Keratinocyte (primary cell): Measurements from ENCODE around the gene YPEL1. TPM values are rescaled to one million over a fixed set of nuclear protein-coding genes. Genes with fewer than 3 reads are reported as not detected.

Experiments used
- DNase-seq: peaks from one replicate; pipeline ENCODE4 v3.0.0-alpha.2; 2011; ENCODE audit warnings: low read depth, missing footprints, low spot score
- FAIRE-seq: peaks from 2 replicates; lab custom pipeline; 2011; peaks lifted over from hg19 to GRCh38; lab: Jason Lieb, UNC
- H2AFZ ChIP-seq: 2 replicates; pipeline ENCODE4 v1.6.0; 2012; ENCODE audit warnings: low read length, control low read depth, inconsistent platforms; ENCODE audit not compliant: control insufficient read depth
- H3K27ac ChIP-seq: 2 replicates; pipeline ENCODE4 v1.5.1; 2011; ENCODE audit warnings: low read length; ENCODE audit not compliant: control insufficient read depth, insufficient read depth
- H3K27me3 ChIP-seq: 3 replicates; pipeline ENCODE4 v1.6.0; 2011; ENCODE audit warnings: low read length; ENCODE audit not compliant: control insufficient read depth, insufficient read depth; ENCODE audit errors: extremely low read depth
- H3K36me3 ChIP-seq, 2 experiments: 2 replicates in 1 of 2; 3 replicates in 1 of 2; pipeline ENCODE4 v1.5.1; 2011; ENCODE audit warnings: low read length in 2 of 2, mild to moderate bottlenecking in 1 of 2; ENCODE audit not compliant: control insufficient read depth in 2 of 2, insufficient read depth in 2 of 2; ENCODE audit errors: extremely low read depth in 1 of 2
- H3K4me1 ChIP-seq: 3 replicates; pipeline ENCODE4 v1.5.1; 2011; ENCODE audit warnings: low read length; ENCODE audit not compliant: control insufficient read depth, insufficient read depth; ENCODE audit errors: extremely low read depth
- H3K4me2 ChIP-seq: 3 replicates; pipeline ENCODE4 v1.6.0; 2011; ENCODE audit warnings: low read depth, low read length; ENCODE audit not compliant: control insufficient read depth, insufficient read depth; ENCODE audit errors: extremely low read depth
- H3K4me3 ChIP-seq, 3 experiments: fragments of 200-600 bp in 1 of 3; sonication (generic) in 1 of 3; 2 replicates in 2 of 3; 3 replicates in 1 of 3; pipeline ENCODE4 v1.5.1; 2011 to 2016; ENCODE audit warnings: low read length in 3 of 3, mild to moderate bottlenecking in 3 of 3, control low read depth in 2 of 3, inconsistent platforms in 1 of 3, low read depth in 1 of 3, mixed read lengths in 1 of 3, mixed run types in 1 of 3, moderate library complexity in 1 of 3; ENCODE audit not compliant: control insufficient read depth in 2 of 3, insufficient read depth in 2 of 3; ENCODE audit errors: extremely low read depth in 1 of 3
- H3K79me2 ChIP-seq: 2 replicates; pipeline ENCODE4 v1.6.0; 2012; ENCODE audit warnings: low read length; ENCODE audit not compliant: control insufficient read depth, insufficient read depth
- H3K9ac ChIP-seq: 3 replicates; pipeline ENCODE4 v1.6.0; 2011; ENCODE audit warnings: low read length; ENCODE audit not compliant: control insufficient read depth, insufficient read depth; ENCODE audit errors: extremely low read depth
- H3K9me1 ChIP-seq: 3 replicates; pipeline ENCODE4 v1.6.0; 2011; ENCODE audit warnings: low read length; ENCODE audit not compliant: control insufficient read depth, insufficient read depth; ENCODE audit errors: extremely low read depth
- H3K9me3 ChIP-seq: 2 replicates; pipeline ENCODE4 v1.5.1; 2012; ENCODE audit warnings: low read depth, low read length; ENCODE audit not compliant: control insufficient read depth
- H4K20me1 ChIP-seq: 3 replicates; pipeline ENCODE4 v1.6.0; 2011; ENCODE audit warnings: low read length; ENCODE audit not compliant: control insufficient read depth, insufficient read depth; ENCODE audit errors: extremely low read depth
- EZH2 ChIP-seq: IDR thresholded peaks from one replicate; pipeline ENCODE4 v1.6.1; 2012; ENCODE audit warnings: inconsistent platforms, mild to moderate bottlenecking, low read length, moderate library complexity
- dilution Hi-C: fragments of 300-500 bp; cut with MboI; formaldehyde crosslinking; loops from one replicate; pipeline ENCODE4 v1.7.0; 2020; ENCODE audit warnings: low sequenced_read_pairs; ENCODE audit not compliant: extremely low pct_ligation_motif_present
- polyA plus RNA-seq, 5 experiments: library from polyadenylated mRNA; depleted of rRNA in 3 of 5; stranded (reverse) in 3 of 5; stranded (forward) in 1 of 5; unstranded in 1 of 5; fragments of >200 nt; gene quantifications; 1 replicate in 1 of 5; 2 replicates in 3 of 5; 3 replicates in 1 of 5; pipeline versions ENCODE4 v1.2.1 to v1.2.3, GENCODE V29; 2011 to 2012; ENCODE audit warnings: missing spikeins in 2 of 5, low read depth in 1 of 5, low replicate concordance in 1 of 5
- TF ChIP-seq, protein P1 (sequence below), 3 experiments: IDR thresholded peaks in 1 of 3; conservative IDR thresholded peaks in 1 of 3; optimal IDR thresholded peaks in 1 of 3; 2 replicates in 2 of 3; 3 replicates in 1 of 3; pipeline versions ENCODE3 to v1.5.1; 2011; ENCODE audit warnings: low read length in 3 of 3, mild to moderate bottlenecking in 3 of 3, moderate library complexity in 2 of 3, control low read depth in 1 of 3, inconsistent platforms in 1 of 3; ENCODE audit not compliant: insufficient read depth in 2 of 3; ENCODE audit errors: extremely low read depth in 1 of 3

The YPEL1 gene
- polyA plus RNA-seq, 1 donor (not counting 4 experiments of a cell fraction or from before 2014, with no cell fraction given): 0.03 TPM

DNA sequence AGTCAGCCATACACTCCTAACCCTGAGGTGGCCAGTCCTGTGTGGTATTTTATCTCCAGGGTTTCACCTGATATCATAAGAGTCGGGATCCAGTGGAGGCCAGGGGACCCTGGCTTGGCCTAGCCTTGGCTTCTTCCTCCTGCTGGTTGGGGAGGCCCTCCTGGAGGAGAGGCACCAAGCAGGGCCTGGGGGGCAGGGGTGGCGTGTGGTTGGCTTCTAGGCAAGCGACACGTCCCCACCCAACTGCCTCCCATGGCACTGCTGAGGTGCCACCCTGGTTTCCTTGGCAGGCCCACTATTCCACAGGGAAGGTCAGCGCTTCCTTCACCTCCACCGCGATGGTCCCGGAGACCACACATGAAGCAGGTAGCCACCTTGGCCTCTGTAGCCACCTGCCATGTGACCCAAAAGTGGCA, 49.4 kb downstream of the YPEL1 start:
- Histone ChIP-seq H3K79me2 (no peaks in the 10 kb centered on the region), H3K9ac (no peak overlapping the region), H3K27me3 (no peaks in the 10 kb centered on the region), H3K9me1 (no peaks in the 10 kb centered on the region), H3K4me2 (no peak overlapping the region), H3K4me3 (no peak overlapping the region), H3K36me3 (peaks cover 19 to 23% of the 10 kb centered on the region in 2 experiments), H3K9me3 (no peaks in the 10 kb centered on the region), H4K20me1 (no peaks in the 10 kb centered on the region), H3K4me1 (no peaks in the 10 kb centered on the region), H3K27ac (no peak overlapping the region), H2AFZ (no peak overlapping the region)
- no peak for TF ChIP-seq EZH2
- TF ChIP-seq, protein P1, sequence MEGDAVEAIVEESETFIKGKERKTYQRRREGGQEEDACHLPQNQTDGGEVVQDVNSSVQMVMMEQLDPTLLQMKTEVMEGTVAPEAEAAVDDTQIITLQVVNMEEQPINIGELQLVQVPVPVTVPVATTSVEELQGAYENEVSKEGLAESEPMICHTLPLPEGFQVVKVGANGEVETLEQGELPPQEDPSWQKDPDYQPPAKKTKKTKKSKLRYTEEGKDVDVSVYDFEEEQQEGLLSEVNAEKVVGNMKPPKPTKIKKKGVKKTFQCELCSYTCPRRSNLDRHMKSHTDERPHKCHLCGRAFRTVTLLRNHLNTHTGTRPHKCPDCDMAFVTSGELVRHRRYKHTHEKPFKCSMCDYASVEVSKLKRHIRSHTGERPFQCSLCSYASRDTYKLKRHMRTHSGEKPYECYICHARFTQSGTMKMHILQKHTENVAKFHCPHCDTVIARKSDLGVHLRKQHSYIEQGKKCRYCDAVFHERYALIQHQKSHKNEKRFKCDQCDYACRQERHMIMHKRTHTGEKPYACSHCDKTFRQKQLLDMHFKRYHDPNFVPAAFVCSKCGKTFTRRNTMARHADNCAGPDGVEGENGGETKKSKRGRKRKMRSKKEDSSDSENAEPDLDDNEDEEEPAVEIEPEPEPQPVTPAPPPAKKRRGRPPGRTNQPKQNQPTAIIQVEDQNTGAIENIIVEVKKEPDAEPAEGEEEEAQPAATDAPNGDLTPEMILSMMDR (optimal IDR thresholded peaks at IDR 0.05 in 1 of 3, IDR thresholded peaks at IDR 0.05 in 1 of 3, conservative IDR thresholded peaks at IDR 0.05 in 1 of 3; ENCODE audit: extremely low read depth in 1 of 3, insufficient read depth in 2 of 3, low read length in 3 of 3): no peak
- no peak for DNase-seq
- FAIRE-seq: no peak
- dilution Hi-C loops: no loop called here

DNA sequence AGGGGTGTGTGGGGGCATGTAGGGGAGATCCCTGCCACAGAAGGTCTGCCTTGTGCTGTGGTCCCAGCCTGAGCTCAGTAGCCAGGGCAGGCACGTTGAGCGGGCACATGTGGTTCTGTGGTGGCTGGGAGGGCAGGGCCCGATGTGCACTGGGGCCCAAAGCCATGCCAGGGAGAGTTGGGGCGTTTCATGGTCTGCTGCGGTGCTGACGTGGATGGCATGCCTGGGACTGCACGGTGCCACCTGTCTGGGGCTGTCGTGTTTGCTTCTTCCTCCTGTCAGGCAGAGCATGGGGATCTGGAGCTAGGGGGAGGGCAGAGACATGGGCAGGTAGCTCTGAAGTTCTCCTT, 50.5 kb downstream of the YPEL1 start:
- Histone ChIP-seq H3K9me3 (no peaks in the 10 kb centered on the region), H3K36me3 (peaks cover 14 to 27% of the 10 kb centered on the region in 2 experiments), H3K27me3 (no peaks in the 10 kb centered on the region), H2AFZ (no peak overlapping the region), H3K27ac (no peak overlapping the region), H3K9ac (no peak overlapping the region), H3K9me1 (no peaks in the 10 kb centered on the region), H4K20me1 (no peaks in the 10 kb centered on the region), H3K4me2 (no peak overlapping the region), H3K4me3 (no peak overlapping the region), H3K79me2 (no peaks in the 10 kb centered on the region), H3K4me1 (no peaks in the 10 kb centered on the region)
- no peak for FAIRE-seq
- no peak for TF ChIP-seq EZH2
- TF ChIP-seq, protein P1 (optimal IDR thresholded peaks at IDR 0.05 in 1 of 3, IDR thresholded peaks at IDR 0.05 in 1 of 3, conservative IDR thresholded peaks at IDR 0.05 in 1 of 3; ENCODE audit: extremely low read depth in 1 of 3, insufficient read depth in 2 of 3, low read length in 3 of 3): no peak
- dilution Hi-C loops: no loop called here
- no peak for DNase-seq
